Brain microvascular endothelial cell (primary cell): ENCODE data around the gene OR52E1.

Experiments
- DNase-seq: peaks from one replicate; pipeline ENCODE4 v3.0.0-alpha.2; 2020
- H3K27ac ChIP-seq: fragments of 250-450 bp; sonication (Bioruptor Pico); 2 replicates; pipeline ENCODE4 v1.5.1; 2020; ENCODE audit warnings: mild to moderate bottlenecking, moderate library complexity
- H3K27me3 ChIP-seq: fragments of 250-450 bp; sonication (Bioruptor Pico); replicated peaks from 2 replicates; pipeline ENCODE4 v1.5.1; 2020; ENCODE audit warnings: mild to moderate bottlenecking
- H3K36me3 ChIP-seq: fragments of 250-450 bp; sonication (Bioruptor Pico); replicated peaks from 2 replicates; pipeline ENCODE4 v1.5.1; 2020; ENCODE audit warnings: mild to moderate bottlenecking
- H3K4me3 ChIP-seq: 2 replicates; pipeline ENCODE4 v1.5.1; 2011; ENCODE audit warnings: low read depth, mild to moderate bottlenecking, control low read depth, low read length, moderate library complexity
- CTCF ChIP-seq: IDR thresholded peaks from 2 replicates; pipeline ENCODE4 v1.5.1; 2011; ENCODE audit warnings: low read depth, mild to moderate bottlenecking, moderate library complexity, low read length, control low read depth, inconsistent platforms; ENCODE audit errors: missing control alignments
- in situ Hi-C: cut with HindIII; loops from 2 replicates; pipeline ENCODE4 v1.10.0; 2017; ENCODE audit warnings: low sequenced_read_pairs, low pct_ligation_motif_present

Gene OR52E1

GRCh38 chr11:5069272-5069671 lies at the start of gene OR52E1:
Gene OR52E1, plus strand, starts transcription at chr11:5069572.
- Histone ChIP-seq H3K36me3 (no peaks in the 10 kb centered on the region), H3K27me3 (no peaks in the 10 kb centered on the region), H3K4me3 (no peak within 1 kb of the TSS), H3K27ac (no peak within 1 kb of the TSS)
- no peak for TF ChIP-seq CTCF
- no peak for DNase-seq
- in situ Hi-C loops = no loop called here

GRCh38 chr11:5021996-5022395 lies 47.4 kb upstream of the OR52E1 start:
- in situ Hi-C loops = no loop called here
- H3K27me3 ChIP-seq = no peaks in the 10 kb centered on the region
- no peak overlapping the region for H3K27ac ChIP-seq
- TF ChIP-seq CTCF = no peak
- no peak overlapping the region for H3K4me3 ChIP-seq
- no peaks in the 10 kb centered on the region for H3K36me3 ChIP-seq
- no peak for DNase-seq

- H3K4me3 ChIP-seq = no peak overlapping the region
- no peak overlapping the region for H3K27ac ChIP-seq
- H3K36me3 ChIP-seq = no peaks in the 10 kb centered on the region
- in situ Hi-C loops = no loop called here
- DNase-seq = no peak
- TF ChIP-seq CTCF = no peak
- H3K27me3 ChIP-seq = no peaks in the 10 kb centered on the region
Observed at GRCh38 chr11:5036669-5037068, 32.7 kb upstream of the OR52E1 start.

- TF ChIP-seq CTCF = no peak
- in situ Hi-C loops = no loop called here
- Histone ChIP-seq H3K36me3 (no peaks in the 10 kb centered on the region), H3K4me3 (no peak overlapping the region), H3K27me3 (no peaks in the 10 kb centered on the region), H3K27ac (no peak overlapping the region)
- DNase-seq = no peak
Observed at GRCh38 chr11:5037926-5038325, 31.4 kb upstream of the OR52E1 start.

GRCh38 chr11:5038341-5038740 lies 31.0 kb upstream of the OR52E1 start:
- Histone ChIP-seq H3K27me3 (no peaks in the 10 kb centered on the region), H3K4me3 (no peak overlapping the region), H3K36me3 (no peaks in the 10 kb centered on the region), H3K27ac (no peak overlapping the region)
- TF ChIP-seq CTCF = no peak
- in situ Hi-C loops = no loop called here
- no peak for DNase-seq

GRCh38 chr11:5040876-5041275 lies 28.5 kb upstream of the OR52E1 start:
- H3K4me3 ChIP-seq = no peak overlapping the region
- H3K36me3 ChIP-seq = no peaks in the 10 kb centered on the region
- H3K27ac ChIP-seq = no peak overlapping the region
- DNase-seq = no peak
- H3K27me3 ChIP-seq = no peaks in the 10 kb centered on the region
- TF ChIP-seq CTCF = no peak
- in situ Hi-C loops = no loop called here
